Kidney glomerular epithelial cell (primary cell): ENCODE measurements around the gene PLSCR2.
"Not testable (repeated sequence)": the region's sequence is repeated elsewhere in the genome, so short reads cannot be mapped to it uniquely, and the experiment has no call there.

Experiments
- DNase-seq: peaks from one replicate; lab custom pipeline; 2025; lab: John Stamatoyannopoulos, UW

The PLSCR2 gene

DNA sequence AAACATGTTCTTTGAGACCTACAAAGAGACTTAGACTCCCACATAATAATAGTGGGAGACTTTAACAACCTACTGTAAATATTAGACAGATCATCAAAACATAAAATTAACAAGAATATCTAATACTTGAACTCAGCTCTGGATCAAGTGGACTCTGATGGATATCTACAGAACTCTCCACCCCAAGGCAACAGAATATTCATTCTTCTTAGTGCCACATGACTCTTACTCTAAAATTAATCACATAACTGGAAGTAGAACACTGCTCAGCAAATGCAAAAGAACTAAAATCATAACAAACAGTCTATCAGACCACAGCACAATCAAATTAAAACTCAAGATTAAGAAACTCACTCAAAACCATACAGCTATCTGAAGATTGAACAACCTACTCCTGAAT, 15.9 kb upstream of the PLSCR2 start:
- no peak for DNase-seq

DNA sequence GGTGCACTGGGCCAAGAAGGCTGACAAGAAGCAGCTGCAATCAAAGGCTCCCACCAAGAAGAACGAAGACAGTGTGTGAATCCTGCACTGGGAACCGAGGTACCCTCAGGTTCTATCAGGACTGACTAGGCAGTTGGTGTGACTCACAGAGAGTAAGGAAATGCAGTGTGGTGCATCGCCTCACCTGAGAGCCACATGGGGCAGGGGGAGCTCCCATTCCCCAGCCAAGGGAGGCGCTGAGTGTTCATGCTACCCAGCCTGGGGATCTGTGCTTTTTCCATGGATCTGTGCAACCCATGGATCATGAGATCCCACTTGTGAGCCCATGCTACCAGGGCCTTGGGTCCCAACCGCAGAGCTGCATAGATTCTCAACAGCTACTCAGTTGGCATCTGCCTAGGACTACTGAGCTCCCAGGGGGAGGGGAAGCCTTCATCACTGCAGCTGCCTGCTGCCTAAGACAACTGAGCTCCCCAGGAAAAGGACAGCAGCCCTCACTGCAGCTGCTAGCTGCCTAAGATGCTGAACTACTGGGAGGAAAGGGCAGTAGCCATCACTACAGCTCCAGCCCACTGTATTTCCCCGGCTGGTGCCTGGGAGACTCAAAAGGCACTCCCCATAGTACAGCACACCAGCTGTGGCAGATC, 6.9 kb upstream of the PLSCR2 start:
- DNase-seq: no peak

DNA sequence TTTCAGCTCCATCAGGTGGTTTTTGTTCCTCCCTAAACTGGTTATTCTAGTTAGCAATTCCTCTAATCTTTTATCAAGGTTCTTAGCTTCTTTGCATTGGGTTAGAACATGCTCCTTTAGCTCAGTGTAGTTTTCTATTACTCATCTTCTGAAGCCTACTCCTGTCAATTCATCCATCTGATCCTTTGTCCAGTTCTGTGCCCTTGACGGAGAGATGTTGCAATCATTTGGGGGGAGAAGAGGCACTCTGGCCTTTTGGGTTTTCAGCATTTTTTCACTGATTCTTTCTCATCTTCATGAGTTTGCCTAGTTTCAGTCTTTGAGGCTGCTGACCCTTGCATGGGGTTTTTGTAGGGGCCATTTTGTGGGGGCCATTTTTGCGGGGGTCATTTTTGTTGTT, 5.6 kb upstream of the PLSCR2 start:
- not testable (repeated sequence) for DNase-seq

DNA sequence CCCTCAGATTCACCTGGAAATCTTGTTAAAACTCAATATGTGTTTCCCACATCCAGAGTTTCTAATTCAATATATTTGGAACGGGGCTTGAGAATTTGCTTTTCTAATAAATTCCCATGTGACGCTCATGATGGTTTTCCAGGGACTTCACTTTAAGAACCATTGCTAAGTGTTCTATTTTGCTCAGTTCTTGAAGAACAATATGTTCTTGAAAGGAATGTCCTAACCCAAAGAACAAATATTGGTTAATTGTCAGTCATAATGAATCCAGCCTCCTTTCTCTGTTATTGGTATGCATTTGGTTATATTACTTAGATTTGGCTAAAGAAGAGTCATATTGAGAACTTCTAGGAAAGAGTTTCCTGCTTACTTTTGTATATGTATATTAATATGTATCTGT, 4.4 kb upstream of the PLSCR2 start:
- no peak for DNase-seq

DNA sequence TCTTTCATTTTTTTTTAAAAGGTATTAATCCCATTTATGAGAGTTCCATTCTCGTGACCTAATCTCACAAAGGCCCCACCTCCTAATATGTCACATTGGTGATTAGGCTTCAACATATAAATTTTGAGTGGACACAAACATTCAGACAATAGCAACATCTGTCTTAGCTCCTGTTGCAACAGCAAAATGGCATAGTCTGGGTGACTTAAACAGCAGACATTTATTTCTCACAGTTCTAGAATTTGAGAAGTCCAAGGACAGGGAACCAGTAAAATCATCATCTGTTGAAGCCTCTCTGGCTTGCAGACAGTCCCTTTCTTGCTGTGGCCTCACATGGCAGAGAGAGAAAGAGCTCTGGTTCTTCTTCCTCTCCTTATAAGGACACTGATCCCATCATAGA, 3.2 kb upstream of the PLSCR2 start:
- no peak for DNase-seq

DNA sequence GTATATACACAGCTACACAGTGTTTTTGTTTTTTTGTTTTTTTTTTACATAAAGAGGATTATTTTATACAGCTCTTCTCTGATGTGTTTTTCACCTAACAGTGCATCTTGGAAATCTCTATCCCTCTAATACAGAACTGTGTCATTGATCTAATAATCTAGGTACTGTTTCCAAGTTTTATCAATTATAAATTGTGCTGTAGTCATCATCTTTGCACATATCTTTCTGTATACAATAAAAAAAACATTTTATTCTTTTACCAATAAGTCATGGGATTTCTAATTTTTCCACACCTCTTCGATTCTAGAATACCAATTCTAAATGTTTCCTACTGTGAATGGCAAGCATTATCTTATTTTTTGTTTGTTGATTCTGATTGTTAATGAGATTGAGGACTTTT, 1.7 kb upstream of the PLSCR2 start:
- no peak for DNase-seq

DNA sequence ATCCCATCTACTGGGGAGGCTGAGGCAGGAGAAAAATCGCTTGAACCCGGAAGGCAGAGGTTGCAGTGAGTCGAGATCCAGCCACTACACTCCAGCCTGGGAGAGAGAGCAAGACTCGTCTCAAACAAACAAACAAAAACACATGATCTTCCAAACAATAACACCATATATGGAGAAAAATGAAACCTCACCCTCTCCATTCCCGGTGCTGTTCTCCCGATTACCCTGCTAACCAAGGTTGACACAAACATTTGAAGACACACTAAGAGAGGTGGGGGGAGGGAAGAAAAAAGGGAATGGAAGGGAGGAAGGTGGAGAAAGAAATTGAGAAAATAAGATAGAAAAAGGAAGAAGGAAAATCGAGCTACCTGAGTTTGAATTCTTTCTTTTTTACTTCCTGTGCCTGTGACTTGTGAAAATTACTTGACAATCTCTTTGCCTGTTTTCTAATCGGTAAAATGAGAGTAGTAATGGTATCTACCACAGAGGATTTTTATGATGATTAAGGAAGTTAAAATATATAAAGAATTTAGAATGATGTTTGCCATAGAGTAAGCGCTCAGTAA, 1.1 kb upstream of the PLSCR2 start:
- no peak for DNase-seq

DNA sequence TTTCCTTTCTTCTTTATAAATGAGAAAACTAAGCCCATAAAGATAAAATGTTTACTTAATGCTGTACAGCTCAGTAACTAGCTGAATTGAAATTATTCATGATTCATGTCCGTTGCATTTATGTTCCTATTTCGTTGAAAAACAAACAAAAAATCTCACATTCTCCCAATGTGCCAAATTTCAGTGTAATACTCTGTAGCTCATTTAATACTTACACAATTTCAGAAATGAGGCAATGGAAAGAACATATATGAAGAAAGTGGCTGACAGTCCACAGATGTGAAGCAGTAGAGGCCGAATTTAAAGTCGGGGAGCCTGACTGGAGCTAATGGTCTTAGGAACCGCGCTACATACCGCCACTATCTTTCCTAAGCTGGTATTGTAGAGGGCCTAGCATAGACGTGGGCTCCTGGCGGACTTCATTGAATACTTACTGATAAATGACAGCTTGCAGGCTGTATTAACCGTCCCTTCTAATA, 651 bp downstream of the PLSCR2 start:
- DNase-seq: no peak

DNA sequence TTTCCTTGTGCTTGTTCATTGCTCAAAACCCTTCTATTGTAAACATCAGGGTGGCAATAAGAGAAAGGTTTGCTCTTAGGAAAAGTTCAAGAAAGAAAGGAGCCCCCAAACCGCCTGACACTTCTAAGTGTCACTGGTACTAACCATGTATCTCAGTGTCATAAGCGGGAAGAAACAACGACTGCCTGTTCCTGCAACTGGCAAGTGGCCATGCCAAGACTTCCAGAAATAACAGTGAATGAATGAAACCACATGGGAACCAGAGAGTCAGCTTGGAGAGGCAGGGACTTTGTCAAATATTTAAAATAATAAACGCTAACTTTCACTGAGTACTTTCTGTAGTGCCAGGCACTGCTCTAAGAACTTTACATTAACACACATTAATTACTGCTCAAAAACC, 1.1 kb downstream of the PLSCR2 start:
- no peak for DNase-seq

DNA sequence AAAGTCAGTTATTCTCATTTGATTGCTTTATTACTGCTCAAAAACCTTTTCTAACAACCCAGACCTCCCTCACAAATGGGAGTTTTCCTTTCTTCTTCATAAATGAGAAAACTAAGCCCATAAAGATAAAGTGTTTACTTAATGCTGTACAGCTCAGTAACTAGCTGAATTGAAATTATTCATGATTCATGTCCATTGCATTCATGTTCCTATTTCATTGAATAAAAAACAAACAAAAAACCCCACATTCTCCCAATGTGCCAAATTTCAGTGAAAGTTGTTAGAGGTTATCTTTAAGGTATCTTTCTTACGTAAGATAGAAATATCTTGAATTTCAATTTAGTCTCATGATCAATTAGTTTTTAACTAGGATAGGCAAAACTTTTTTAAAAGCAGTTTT, 2.8 kb downstream of the PLSCR2 start:
- no peak for DNase-seq

DNA sequence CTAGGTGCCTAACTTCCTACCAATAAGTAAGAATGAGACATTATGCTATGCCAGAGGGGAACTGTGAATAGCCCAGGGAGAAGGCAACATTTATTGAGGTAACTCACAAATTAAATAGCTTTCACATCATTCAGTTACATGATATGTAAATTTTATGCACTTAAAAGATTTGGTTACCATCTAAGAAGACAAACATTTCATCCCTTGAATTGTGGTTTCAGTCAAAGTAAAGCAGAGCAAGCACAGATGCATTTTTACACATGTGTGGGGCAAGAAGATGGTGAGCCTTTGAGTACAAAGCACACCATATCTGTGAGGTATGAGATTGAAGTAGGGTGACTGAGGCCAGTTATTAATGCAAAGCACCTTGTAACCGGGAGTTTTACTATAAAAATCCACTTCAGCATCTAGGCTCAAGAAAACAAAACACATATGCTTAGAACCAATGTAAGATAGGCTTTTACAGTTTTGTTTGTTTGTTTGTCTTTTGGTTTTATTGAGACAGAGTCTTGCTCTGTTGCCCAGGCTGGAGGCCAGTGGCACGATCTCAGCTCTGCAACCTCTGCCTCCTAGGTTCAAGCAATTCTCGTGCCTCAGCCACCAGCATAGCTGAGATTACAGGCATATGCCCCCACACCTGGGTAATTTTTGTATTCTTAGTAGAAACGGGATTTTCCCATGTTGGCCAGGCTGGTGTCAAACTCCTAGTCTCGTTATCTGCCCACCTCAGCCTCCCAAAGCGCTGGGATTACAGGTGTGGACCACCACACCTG, 3.5 kb downstream of the PLSCR2 start:
- no peak for DNase-seq

DNA sequence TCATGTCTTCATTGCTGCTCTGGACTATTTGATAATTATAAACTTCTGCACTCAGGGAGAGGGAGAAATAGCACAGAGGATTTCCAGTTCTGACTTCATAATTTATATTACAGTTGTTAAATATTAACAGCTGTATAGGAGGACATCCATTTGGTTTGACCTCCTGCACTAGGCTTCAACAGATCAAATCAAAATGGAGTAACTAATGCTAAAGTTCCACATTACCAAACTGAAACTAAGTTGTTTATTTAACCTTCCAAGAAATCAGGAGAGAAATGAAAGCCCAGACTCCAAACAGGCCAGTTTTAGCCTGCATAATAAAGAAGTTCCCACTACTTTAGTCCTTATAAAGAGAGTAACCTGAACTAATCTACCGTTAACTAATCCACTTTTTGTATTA, 4.6 kb downstream of the PLSCR2 start:
- peak; percentile 17 for DNase-seq

DNA sequence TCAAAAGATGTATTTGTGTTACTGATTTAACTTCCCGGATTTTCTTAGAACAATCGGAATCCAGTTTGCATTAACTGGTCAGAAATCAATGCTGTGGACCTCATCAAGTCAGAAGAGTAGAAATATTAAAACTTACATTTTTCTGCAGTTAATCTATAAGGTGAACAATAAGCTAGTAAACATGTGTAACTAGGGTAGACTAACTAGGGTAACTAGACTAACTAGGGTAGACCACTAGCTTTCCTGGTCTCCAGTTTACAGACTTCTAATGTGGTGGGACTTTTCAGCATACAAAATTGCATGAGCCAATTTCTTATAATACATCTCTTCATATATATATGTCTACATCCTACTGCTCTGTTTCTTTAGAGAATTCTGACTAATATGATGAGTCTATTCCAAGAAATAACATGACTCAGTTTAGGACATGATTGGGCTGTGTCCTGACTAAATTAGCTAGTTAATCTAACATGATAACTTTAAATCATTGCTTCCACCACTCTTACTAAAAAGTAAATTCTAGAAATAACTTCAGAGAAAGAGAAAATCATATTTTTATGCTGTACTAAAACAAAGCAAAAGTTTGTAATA, 5.3 kb downstream of the PLSCR2 start:
- peak; percentile 12 for DNase-seq

DNA sequence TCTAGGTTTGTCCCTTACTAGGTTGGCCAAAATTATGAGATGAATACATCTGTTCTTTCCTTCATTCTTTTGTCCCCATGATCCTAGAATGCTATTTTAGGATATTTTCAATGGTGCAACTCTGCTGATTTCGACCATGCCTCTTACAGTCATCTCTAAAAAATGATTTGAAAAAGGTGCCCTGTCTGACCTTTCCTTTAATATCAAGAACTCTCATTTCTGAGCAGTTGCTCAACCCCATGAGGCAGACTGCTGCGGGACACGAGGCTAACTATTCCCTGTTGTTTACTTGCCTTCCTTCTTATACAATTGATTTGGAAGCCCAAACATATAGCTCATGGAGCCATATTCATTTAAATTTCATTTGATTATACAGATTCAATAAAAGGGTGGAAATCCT, 14.6 kb downstream of the PLSCR2 start:
- no peak for DNase-seq

DNA sequence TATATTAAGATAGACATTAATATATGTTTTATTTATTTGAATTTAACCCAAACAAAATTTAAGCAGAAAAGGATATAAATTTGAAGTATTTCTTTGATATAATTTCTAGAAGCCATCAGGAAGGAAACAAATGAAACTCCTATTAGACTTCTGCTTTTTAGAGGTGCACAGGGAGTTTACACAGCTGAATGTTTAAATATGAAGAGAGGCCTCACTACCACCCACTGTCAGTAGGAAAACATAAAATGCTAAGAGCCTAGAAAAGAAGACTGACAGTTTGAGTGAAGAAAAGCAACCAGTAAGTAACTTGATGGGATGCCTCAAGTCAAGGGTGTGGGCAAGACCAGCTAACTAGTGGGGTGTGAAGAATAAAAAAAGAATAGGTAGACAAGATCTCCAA, 19.7 kb downstream of the PLSCR2 start:
- no peak for DNase-seq

DNA sequence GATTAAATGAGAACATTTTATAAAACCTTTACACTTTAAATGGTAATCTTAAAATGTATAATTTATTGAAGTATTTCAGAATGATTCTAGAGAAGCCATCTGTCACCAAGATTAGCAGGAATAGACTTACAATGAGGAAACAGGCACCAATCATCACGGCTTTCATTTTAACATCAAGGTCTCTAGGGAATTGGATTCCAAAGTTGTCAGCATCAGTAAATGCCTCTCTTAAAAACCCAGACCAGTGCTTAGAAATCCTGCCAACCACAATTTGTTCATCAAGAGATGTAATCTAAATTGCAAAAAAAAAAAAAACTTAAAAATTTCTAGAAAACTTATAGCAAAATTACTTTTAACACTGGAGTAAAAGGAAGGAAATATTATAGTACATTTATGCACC, 20.3 kb downstream of the PLSCR2 start:
- DNase-seq: no peak

DNA sequence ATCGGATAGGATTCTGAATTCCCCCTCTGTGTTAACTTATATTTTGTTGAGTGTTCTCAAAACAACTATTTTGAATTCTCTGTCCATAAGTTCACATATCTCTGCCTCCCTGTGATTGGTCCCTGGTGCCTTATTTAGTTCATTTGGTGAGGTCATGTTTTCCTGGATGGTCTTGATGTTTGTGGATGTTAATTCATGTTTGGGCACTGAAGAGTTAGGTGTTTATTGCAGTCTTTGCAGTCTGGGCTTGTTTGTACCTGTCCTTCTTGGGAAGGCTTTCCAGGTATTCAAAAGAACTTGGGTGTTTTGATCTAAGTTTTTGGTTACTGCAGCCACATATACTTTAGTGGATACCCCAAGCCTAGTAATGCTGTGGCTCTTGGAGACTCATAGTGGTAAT, 23.3 kb downstream of the PLSCR2 start:
- no peak for DNase-seq

DNA sequence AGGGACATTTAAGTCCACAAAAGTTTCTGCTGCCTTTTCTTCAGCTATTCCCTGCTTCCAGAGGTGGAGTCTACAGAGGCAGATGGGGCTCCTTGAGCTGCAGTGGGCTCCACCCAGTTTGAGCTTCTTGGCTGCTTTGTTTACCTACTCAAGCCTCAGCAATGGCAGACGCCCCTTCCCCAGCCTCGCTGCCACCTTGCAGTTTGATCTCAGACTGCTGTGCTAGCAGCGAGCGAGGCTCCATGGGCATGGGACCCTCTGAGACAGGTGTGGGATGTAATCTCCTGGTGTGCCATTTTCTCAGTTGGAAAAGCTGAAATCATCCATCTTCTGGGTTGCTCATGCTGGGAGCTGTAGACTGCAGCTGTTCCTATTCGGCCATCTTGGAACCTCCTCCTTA, 29.1 kb downstream of the PLSCR2 start:
- not testable (repeated sequence) for DNase-seq

DNA sequence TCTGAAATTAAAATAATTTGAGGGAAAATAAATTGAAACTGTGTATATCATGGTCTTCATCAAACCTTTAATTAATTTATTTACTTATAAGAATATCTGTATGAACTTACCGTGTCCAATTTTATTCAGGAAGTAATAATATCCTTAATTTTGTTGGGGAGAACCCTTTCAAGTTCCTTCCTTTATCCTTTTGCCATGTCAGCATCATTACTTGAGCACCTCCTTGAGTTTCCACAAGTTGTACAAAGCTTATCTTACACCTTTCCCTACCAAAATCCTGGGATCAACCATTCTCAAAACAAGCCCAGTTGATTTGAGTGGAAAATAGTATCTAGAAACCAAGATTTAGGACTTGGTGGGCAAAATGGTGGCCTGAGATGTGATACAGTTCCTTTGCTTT, 37.3 kb downstream of the PLSCR2 start:
- no peak for DNase-seq

DNA sequence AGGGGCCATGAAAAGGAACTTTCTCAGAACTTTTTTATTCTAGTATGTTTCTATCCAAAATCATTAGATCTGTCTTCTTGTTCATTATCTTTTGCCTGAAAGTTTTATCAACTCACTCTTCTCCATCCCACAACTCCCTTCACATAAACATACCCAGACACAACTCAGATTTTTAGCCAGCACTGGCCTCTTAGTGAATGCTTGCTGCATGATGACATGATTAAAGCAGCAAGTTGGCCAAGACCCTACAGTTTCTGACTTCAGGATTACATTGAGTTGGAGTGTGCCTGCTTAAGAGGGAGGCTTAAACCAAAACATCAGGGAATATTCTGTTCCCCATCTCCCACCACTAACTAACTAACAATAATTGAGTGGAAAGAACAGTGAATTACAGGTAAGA, 38.1 kb downstream of the PLSCR2 start:
- no peak for DNase-seq

DNA sequence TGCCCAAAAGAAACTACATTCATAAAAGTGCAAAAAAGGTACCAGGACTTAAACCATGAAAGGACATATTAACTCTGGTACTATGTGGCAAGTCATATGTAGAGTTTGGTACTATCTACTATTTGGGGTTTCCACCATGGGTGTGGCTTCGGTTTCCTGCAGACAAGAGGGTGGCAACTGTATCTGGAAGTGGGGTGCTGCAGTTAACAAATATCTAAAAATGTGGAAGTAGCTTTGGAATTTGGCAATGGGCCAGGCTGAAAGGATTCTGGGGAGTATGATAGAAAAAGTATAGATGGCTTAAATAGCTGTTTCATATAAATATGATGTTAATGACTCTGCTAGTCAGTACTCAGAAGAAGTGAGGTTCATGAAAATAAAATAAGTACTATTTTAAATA, 44.0 kb downstream of the PLSCR2 start:
- DNase-seq: no peak

DNA sequence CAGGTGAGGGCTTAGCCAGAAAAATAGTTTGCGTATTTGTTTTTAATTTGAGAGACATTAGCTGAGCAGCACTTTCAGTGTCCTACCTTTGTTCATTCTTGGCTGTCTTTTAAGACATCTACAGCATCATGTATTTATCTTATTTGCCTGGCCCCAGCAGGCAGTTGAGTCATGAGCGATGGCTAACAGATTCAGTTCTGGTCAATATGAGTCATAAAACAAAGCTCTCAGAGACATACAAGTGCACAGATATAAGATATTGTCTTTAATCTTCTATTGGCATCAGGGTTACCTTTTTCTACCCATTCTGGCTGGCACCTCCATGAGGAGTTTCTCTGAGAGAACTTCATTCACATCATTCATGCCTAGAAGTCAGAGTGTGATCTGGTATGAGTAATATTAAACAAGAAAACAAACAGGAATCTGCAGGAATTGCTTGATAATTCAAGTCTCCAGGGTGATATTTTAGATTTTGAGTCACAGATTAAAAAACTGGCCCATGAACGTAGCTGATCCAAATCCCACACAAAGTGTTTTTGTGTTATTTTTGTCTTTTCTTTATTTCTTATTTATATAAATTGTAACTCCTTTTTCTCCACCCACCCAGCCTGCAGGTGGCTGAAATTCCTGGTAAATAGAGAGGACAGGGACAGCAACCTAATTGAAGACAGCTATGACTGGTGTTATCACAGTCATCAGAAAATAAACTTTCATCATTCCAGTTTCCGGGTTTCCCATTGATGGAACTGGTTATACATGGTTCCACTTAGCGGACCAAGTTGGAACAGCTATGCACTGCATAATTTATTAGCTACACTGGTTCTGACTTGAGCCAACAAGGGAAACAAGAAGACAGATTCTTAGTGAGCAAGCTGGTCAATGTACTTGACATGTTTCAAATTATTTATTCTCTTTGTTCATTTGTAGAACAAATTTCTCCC, 47.3 kb downstream of the PLSCR2 start:
- DNase-seq: peak; percentile 19
